NCI-H1048 (cell line): ENCODE results near the gene TBC1D2.

ENCODE experiments used
- DNase-seq: peaks from one replicate; lab custom pipeline; 2025; lab: John Stamatoyannopoulos, UW

The TBC1D2 gene

DNA sequence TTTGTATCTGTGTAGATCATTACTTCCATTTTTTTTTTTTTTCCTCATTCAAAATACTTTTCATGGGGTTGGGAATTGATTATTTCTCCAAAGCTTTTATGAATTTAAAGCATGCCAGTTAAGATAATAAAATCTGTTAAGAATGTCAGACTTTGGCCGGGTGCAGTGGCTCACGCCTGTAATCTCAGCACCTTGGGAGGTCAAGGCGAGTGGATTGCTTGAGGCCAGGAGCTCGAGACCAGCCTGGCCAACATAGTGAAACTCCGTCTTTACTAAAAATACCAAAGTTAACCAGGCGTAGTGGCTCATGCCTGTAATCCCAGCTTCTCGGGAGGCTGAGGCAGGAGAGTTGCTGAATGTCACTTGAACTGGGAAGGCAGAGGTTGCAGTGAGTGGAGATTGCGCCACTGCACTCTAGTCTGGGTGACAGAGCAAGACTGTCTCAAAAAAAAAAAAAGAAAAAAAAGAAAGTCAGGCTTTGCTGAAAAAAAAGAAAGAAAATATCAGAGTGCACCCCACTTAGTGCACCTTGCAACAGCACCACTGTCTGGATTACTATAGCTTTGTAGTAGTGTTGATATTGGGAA lies 18.5 kb downstream of the TBC1D2 start:
- DNase-seq: no peak

- DNase-seq: no peak
These were observed 20.3 kb downstream of the TBC1D2 start for GRCh38 chr9:98235126-98235525.

DNA sequence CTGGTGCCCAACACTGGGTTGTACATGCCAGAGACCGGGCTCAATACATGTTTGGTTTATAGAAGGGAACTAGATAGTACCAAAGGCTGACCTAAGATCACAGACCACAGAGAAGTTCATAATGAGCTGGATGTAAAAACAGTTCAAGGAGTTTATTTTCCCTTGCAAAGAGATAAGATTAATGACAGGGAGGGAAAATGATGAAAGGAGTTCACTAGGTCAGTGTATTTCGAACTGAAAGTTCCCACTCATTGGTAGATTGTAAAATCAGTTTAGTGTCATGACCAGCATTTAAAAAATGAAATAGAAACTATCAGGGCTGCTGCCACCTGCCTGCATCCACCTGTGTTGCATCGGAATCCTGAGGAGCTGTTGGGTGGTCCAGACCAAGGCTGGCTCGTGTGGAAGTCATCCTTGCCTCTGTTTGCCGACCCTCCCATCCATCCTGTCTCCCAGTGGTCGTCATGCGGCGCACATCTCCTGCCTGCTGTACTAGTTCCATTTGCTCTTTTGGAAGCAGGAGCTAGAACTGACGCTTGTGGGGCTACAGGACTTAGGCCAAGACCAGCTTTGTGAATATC lies 21.1 kb downstream of the TBC1D2 start:
- no peak for DNase-seq

DNA sequence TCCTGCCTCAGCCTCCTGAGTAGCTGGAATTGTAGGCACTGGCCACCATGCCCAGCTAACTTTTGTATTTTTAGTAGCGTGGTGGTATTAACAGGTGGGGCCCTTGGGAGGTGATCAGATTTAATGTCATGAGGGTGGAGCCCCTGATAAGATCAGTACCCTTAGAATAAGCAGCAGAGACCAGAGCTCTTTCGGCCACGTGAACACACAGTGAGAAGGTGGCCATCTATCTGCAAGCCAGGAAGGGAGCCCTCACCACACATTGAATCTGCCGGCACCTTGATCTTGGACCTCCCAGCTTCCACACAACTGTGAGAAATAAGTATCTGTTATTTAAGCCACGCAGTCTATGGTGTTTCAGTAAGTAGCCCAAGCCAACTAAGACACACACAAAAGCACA lies 22.5 kb downstream of the TBC1D2 start:
- DNase-seq: no peak

DNA sequence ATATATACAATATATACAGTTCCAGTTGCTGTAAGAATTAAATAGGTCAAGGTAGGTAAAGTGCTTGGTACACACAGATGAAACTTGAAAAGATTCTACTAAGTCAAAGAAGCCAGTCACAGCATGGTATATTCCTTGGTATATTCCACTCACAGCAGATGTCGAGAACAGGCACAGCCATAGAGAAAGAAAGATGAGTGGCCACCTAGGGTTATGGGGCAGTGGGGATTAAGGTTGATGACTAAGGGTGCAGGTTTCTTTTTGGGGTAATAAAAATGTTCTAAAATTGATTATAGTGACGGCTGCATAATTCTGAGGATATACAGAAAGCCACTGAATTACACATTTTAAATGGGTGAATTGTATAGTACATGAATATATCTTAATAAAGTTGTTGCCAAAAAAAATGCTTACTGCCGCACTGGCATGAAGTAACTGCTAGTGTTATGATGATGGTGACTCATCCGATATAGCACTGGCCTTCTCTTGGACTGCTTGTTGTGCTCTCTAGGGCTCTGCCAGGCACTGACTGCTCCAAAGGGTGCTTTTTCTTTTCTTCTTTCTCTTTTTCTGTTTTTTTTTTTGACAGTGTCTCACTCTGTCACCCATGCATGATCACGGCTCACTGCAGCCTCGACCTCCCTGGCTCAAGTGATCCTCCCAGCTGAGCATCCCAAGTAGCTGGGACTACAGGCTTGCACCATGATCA lies 23.5 kb downstream of the TBC1D2 start:
- no peak for DNase-seq

GRCh38 chr9:98230789-98231188 lies 24.7 kb downstream of the TBC1D2 start:
- no peak for DNase-seq

- DNase-seq: no peak
These were observed 25.1 kb downstream of the TBC1D2 start for GRCh38 chr9:98230304-98230703.

DNA sequence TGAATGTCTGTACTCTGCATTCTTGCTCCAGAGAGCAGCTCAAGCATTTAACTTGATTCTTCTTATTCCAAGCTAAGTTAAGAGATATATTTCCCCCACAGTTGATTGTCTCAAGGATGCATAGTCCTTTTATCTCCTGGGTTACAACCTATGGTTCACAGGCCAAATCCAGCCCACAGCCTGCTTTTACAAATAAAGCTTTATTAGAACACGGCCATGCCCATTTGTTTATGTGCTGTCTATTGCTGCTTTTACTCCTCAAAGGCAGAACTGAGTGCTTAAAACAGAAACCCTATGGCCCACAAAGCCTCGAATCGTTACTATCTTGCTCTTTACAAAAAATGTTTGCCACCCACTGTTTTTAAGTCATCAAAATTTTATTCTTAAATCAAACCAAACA lies 25.8 kb downstream of the TBC1D2 start:
- no peak for DNase-seq

- DNase-seq: no peak
These were observed 26.4 kb downstream of the TBC1D2 start for GRCh38 chr9:98229090-98229395.

- no peak for DNase-seq
These were observed 26.9 kb downstream of the TBC1D2 start for GRCh38 chr9:98228392-98229089.

DNA sequence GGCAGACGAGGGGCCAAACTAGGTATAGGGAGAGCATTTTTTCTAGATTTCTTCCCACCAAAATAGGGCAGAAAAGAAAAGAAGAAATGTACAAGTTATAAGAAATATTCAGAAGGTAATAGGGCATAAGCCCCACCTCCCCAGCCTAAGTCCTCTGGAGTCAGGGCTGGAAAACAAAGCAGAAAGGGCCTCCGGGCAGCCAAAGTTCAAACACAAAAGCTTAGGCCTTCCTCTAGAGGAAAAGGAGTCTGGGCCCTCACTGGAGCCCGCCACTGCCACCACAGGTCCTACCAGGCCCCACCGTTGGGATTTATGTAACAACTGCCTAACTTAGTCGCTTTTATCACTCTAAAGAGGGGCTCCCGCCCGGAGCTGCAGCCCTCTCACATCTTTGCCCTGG lies 27.6 kb downstream of the TBC1D2 start:
- no peak for DNase-seq

GRCh38 chr9:98226957-98227356 lies 28.5 kb downstream of the TBC1D2 start:
- DNase-seq: no peak

DNA sequence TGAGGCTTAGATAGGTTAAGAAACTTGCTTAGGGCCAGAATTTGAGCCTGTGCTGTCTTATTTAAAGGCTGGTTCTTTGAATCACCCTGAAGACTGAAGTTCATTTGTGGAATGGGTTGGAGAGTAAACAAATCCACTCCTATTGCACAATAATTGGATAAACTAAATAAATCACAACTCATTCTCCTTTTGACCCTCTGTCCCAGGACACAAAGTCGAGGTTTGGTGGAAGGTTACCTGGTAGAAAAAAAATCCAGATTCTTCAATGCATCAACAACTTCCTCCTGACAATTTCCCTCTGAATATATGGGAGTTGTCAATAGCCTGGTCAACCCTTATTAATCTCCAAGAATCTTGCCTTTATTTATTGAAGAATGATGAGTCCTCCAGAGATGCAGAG lies 28.9 kb downstream of the TBC1D2 start:
- no peak for DNase-seq

DNA sequence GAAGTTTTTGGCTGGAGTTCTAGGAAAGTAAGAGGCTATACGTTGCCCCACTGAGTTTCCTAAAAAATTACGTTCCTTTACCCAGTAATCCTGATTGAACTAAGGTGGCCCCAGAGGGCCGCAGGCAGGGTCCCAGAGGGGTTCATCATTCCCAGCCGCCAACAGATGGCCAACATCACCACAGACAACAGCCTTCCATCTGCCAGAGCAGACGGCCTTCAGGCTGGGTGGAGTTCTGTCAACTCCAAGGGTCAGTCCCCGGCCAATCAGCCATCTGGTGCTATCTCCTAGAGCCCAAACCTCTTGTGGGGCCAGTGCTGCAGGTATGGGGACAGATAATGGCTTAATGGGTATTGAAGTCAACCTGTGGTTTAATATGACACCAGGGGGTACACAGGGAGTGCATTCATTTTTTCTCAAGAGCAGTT lies 30.4 kb downstream of the TBC1D2 start:
- DNase-seq: no peak

DNA sequence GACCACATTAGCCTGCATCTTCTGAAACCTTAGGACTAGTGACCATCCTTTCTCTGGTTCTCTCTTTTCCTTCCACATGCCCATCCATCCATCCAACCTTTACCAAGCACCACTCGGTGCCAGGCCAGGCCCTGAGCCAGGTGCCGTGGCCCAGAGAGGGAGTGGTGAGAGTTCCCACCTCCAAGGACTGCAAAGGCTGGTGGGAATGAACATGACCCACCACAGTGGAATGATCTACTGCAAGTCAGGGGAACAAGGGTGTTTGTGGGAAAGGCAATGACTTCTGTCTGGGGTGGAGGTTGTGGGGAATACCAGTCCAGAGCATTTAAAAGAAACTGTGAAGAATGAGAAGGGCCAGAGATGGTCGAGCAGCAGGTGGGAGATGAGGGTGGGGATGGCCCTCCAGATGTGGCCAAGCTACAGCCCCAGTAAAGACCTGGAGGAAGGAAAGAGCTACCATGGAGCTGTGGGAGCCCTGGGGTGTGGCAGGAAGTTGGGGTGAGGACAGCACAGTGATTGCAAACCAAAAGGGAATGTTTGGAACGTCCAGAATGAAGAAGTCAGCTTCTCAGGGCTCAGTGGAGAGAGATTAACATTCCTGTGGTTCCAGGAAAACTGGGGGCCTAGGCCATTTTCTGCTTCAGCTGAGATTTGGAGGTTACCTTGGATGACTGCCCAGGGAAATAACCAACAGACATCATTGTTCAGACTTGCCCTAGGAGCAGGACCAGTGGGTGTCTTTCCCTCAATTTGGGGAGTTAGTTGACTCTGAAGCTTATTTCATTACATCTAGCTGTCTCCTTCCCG lies 32.4 kb downstream of the TBC1D2 start:
- DNase-seq: no peak

DNA sequence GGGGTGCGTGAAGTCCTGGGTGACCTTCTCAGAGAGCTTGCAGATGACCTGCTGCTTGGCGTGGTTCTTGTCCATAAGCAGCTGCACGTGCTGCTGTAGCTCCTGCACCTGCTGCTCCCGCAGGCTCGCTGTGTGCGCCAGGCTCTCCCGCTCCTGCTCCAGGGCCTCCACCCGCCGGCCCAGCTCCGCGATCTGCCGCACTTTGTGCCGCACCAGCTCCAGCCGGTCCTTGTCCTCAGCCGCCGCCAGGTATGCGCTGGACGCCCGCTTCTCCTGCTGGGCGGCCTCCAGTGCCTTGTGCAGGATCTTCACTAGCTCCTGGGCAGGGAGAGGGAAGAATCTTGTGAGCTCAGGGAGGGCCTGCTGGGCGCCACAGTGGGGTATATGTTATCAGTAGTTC lies 34.5 kb downstream of the TBC1D2 start:
- DNase-seq: no peak

- no peak for DNase-seq
These were observed 35.6 kb downstream of the TBC1D2 start for GRCh38 chr9:98219794-98220370.

DNA sequence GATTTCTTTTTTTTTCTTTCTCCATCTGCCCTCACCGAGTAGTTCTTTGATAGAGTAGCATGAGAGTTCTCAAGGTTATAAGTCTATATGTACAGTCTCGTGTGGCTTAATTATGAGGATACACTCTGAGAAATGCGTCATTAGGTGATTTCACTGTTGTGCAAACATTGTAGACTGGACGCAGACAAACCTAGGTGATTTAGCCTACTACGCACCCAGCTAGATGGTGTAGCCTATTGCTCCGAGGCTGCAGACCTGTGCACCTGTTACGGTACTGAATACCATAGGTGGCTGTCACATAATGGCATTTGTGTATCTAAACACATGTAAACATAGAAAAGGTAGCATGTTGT lies 36.1 kb downstream of the TBC1D2 start:
- no peak for DNase-seq

GRCh38 chr9:98218562-98219363 lies 36.7 kb downstream of the TBC1D2 start:
- DNase-seq: no peak

DNA sequence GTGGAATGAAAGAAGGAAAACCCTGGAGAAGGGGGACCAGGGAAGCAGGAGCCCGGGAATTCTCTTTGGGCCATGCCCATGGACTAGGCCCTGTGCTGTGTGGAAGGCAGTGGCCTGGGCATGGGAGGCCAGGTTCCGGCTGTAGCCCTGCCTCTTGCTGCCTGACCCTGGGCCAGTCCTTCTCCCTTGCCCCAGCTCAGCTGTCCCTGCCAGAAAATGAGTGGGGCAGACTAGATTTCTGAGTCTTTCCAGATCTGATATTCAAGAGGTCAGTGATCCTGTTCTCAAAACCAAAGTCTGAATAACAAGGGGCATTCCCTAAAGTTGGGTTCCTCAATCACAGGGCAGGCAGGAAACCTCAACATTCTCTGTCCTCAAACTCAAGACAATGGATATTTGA lies 38.2 kb downstream of the TBC1D2 start:
- no peak for DNase-seq

DNA sequence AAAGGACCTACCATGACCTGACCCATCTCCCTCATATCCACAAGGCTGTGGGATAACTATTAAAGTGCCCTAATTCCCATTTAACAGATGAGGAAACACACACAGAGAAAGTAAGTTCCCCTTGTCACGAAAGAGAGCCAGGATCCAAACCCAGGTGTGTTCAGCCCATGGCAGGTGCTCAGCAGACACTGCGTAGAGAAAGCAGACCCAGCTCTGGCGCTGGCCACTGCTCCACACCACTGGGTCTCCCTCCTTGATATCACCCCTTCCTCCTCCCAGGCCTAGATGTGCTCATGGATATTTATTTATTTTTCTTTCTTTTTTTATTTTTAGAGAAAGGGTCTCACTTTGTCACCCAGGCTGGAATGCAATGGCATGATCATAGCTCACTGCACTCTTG lies 39.1 kb downstream of the TBC1D2 start:
- DNase-seq: no peak
